K562 (cell line): Measurements from ENCODE around the gene EML5.

Source experiments
- BACH1 ChIP-seq: fragments of 200-800 bp; sonication (Bioruptor generic); IDR thresholded peaks from 2 replicates; pipeline ENCODE4 v1.6.1; 2016; ENCODE audit warnings: missing genetic modification characterization, missing compliant biosample characterization
- CXXC5 ChIP-seq: fragments of 250-450 bp; sonication (Bioruptor Pico); IDR thresholded peaks from 2 replicates; pipeline ENCODE4 v1.8.0; 2022; ENCODE audit warnings: inconsistent platforms, mild to moderate bottlenecking, moderate library complexity
- EHMT2 ChIP-seq: fragments of 450-650 bp; IDR thresholded peaks from 2 replicates; pipeline ENCODE4 v1.6.1; 2018; ENCODE audit warnings: antibody characterized with exemption
- EZH2 ChIP-seq: IDR thresholded peaks from 2 replicates; pipeline ENCODE4 v1.6.1; 2012; ENCODE audit warnings: low read depth, mild to moderate bottlenecking, inconsistent platforms, low read length, borderline replicate concordance
- FOXP1 ChIP-seq: sonication (generic); formaldehyde crosslinking; IDR thresholded peaks from 2 replicates; pipeline ENCODE4 v1.8.0; 2022; ENCODE audit warnings: mild to moderate bottlenecking, missing genetic modification reagents
- HMG20B ChIP-seq: fragments of 250-450 bp; sonication (Bioruptor Pico); IDR thresholded peaks from 2 replicates; pipeline ENCODE4 v1.5.0; 2021; ENCODE audit warnings: mild to moderate bottlenecking
- NFRKB ChIP-seq: fragments of 450-650 bp; IDR thresholded peaks from 2 replicates; pipeline ENCODE4 v1.6.1; 2016; ENCODE audit warnings: low read depth
- NR2C2 ChIP-seq, 2 experiments: fragments of 200-800 bp in 1 of 2; sonication (Bioruptor generic) in 1 of 2; sonication (generic) in 1 of 2; formaldehyde crosslinking in 1 of 2; IDR thresholded peaks; 2 replicates each; pipeline versions ENCODE4 v1.6.1 to v1.8.0; 2016 to 2022; ENCODE audit warnings: mild to moderate bottlenecking in 1 of 2, missing compliant biosample characterization in 1 of 2, missing genetic modification characterization in 1 of 2, missing genetic modification reagents in 1 of 2
- POLR2A ChIP-seq: fragments of 450-650 bp; conservative IDR thresholded peaks from 2 replicates; pipeline ENCODE4 v1.6.1; 2016
- ZNF518B ChIP-seq: fragments of 250-450 bp; sonication (Bioruptor Pico); IDR thresholded peaks from 2 replicates; pipeline ENCODE4 v1.5.0; 2021; ENCODE audit warnings: mild to moderate bottlenecking, moderate library complexity
- TF ChIP-seq, protein P1 (sequence below): fragments of 450-650 bp; formaldehyde crosslinking; IDR thresholded peaks from 2 replicates; pipeline ENCODE4 v1.4.0; 2022; ENCODE audit warnings: missing genetic modification characterization
- TF ChIP-seq, protein P2 (sequence below), 3 experiments: IDR thresholded peaks in 2 of 3; conservative IDR thresholded peaks in 1 of 3; 2 replicates each; pipeline ENCODE4 v1.5.1; 2011 to 2012; ENCODE audit warnings: low read length in 3 of 3, mild to moderate bottlenecking in 3 of 3, control low read depth in 2 of 3, improper control_type of control experiment in 1 of 3, inconsistent platforms in 1 of 3, low read depth in 1 of 3, mixed read lengths in 1 of 3, moderate library complexity in 1 of 3; ENCODE audit not compliant: insufficient read depth in 2 of 3

GRCh38 chr14:88791629-88792472 lies 902 bp downstream of the EML5 start:
- TF ChIP-seq CXXC5 (CRISPR knock-in tag) (no peak), NFRKB (no peak), BACH1 (tag) (no peak), POLR2A (no peak), HMG20B (CRISPR knock-in tag) (no peak), NR2C2 (CRISPR knock-in tag; IDR thresholded peaks at IDR 0.05) (no peak), NR2C2 (tag; IDR thresholded peaks at IDR 0.05) (no peak), ZNF518B (no peak), EHMT2 (no peak), EZH2 (no peak), FOXP1 (CRISPR knock-in tag) (no peak)
- TF ChIP-seq, protein P1, sequence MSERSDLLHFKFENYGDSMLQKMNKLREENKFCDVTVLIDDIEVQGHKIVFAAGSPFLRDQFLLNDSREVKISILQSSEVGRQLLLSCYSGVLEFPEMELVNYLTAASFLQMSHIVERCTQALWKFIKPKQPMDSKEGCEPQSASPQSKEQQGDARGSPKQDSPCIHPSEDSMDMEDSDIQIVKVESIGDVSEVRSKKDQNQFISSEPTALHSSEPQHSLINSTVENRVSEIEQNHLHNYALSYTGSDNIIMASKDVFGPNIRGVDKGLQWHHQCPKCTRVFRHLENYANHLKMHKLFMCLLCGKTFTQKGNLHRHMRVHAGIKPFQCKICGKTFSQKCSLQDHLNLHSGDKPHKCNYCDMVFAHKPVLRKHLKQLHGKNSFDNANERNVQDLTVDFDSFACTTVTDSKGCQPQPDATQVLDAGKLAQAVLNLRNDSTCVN (CRISPR knock-in tag): no peak
- TF ChIP-seq, protein P2, sequence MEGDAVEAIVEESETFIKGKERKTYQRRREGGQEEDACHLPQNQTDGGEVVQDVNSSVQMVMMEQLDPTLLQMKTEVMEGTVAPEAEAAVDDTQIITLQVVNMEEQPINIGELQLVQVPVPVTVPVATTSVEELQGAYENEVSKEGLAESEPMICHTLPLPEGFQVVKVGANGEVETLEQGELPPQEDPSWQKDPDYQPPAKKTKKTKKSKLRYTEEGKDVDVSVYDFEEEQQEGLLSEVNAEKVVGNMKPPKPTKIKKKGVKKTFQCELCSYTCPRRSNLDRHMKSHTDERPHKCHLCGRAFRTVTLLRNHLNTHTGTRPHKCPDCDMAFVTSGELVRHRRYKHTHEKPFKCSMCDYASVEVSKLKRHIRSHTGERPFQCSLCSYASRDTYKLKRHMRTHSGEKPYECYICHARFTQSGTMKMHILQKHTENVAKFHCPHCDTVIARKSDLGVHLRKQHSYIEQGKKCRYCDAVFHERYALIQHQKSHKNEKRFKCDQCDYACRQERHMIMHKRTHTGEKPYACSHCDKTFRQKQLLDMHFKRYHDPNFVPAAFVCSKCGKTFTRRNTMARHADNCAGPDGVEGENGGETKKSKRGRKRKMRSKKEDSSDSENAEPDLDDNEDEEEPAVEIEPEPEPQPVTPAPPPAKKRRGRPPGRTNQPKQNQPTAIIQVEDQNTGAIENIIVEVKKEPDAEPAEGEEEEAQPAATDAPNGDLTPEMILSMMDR (IDR thresholded peaks at IDR 0.05 in 2 of 3, conservative IDR thresholded peaks at IDR 0.05 in 1 of 3; ENCODE audit: insufficient read depth in 2 of 3, low read depth in 1 of 3, low read length in 3 of 3): no peak
